Stimulated activated CD8-positive, alpha-beta memory T cell treated with anti-CD3 and anti-CD28 coated beads, Interleukin-2, amount 100 ng/mL, for 48 hours (primary cell): Measurements from ENCODE around the gene WDR7.

Experiments used
- DNase-seq, 2 donors: peaks; one replicate each; pipeline ENCODE4 v3.0.0-alpha.2; 2020; ENCODE audit warnings: low read depth in 2 of 2

WDR7 gene

DNA sequence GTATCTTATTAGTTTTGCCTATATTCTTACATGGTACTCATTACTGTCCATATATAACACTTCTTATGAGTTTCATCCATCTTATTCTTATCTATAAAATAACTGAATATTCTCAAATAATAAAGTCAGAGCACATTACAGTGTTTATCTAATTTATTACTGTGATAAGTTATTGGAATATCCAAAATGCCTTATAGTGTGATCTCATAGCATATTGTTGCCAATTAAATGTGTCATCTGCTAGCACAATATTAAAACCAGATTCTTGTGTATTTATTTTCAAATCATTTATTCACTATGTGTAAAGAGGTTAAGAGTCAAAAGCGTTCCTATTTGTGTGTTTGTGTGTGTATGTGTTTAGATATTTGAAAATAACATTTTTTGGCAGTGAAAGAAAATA, 151.9 kb downstream of the WDR7 start:
- no peak for DNase-seq

DNA sequence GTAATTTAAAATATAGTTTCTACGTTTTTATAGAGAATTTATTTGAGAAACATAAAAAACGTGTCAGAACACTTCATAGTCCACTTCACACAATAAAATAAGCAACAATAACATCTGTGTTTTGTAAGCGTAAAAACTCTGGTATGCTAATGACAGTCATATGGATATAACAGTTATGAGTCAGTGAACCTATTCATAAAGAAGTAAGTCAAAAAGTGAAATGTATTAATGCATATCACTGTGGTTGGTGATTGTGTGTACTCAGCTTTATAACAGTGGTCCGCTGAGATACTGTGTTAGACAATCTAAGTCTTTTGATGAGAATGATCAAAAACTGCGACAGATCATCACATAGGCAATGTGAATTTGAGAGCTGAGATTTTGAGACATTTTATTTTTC, 153.2 kb downstream of the WDR7 start:
- DNase-seq: no peak

DNA sequence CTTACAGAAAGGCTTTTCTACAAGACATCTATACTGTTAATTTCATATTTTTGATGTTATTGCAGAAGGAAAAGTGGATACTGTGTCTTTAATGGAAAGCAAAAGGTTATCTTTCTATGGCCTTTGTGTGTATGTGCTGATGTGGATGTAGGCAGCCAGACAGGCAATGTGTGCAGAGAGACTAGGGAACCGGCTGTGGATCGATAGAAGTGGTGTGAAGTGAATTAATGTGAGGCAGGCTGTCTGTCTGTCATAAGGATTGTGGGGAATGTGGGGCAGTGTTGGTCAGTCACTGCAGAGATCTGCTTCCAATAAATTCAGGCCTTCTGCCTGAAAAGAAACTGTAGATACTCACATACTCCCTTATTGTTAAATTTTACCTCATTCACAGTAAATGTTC, 156.7 kb downstream of the WDR7 start:
- no peak for DNase-seq

DNA sequence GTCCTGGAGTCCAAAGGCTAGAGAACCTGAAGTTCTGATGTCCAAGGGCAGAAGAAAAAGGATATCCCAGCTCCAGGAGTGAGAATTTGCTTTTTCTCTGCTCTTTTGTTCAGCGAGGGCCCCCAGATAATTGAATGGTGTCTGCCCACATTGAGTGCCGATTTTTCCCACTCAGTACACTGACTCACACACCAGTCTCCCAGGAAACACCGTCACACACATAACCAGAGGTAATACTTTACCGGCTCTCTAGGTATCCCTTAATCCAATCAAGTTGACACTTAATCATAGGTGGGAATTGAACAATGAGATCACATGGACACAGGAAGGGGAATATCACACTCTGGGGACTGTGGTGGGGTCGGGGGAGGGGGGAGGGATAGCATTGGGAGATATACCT, 161.5 kb downstream of the WDR7 start:
- DNase-seq: no peak

DNA sequence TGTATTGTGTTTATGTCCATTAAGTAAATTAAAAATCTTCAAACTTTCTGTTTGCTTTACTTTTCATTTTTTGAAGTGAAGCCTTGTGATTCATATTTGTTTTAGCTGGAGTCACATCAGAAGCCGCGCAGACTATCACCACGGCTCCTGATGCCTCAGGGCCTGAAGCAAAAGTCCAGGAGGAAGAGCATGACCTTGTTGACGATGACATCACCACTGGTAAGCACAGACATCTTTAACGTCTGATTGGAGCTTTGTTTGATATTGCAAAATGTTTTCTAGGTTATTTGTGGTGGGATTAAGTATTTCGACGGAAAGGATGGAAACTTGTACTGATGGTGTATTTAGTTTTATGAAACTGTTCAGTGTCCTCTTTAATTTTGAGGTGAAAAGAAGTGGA, 164.8 kb downstream of the WDR7 start:
- no peak for DNase-seq

DNA sequence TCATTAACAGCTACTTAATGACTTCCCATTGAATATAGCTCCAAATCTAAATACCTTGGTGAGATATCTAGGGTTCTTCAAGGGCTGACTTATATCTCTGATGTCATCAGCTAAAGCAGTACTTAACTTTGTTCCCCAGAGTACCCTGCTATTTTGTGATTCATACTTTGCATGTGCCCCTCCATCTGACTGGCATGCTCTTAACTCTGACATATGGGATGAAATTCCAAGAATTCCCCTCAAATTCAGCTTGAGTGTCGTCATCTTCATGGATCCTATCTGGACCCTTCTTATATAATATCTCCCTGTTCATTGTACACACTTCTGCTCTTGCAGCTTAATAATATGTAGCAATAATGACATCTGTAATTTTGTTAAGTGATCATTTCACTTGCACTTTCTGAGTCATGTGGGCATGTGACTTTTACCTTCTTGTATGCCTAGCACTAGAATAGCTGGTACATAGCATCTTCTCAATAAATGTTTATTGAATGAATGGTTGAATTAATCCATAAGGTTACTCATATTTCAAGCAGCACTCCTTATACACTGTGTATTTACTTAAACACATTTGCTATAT, 172.9 kb downstream of the WDR7 start:
- DNase-seq: no peak

DNA sequence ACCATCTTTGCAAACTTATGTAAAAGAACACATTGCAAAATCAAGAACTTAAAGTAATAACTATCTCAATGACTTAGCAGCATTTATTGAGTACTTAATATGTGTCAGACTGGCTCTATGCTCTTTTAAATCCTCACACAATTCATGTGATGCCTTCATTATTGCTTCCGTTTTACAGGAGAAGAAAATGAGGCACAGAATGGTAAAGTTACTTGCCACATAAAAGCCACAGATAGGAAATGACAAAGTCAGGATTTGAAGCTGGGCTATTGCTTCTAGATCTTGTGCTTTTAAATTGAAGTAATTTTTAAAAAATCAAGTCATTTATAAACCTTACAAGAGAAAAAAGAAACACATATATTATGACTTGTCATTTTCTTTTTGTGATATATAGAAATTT, 174.2 kb downstream of the WDR7 start:
- no peak for DNase-seq

DNA sequence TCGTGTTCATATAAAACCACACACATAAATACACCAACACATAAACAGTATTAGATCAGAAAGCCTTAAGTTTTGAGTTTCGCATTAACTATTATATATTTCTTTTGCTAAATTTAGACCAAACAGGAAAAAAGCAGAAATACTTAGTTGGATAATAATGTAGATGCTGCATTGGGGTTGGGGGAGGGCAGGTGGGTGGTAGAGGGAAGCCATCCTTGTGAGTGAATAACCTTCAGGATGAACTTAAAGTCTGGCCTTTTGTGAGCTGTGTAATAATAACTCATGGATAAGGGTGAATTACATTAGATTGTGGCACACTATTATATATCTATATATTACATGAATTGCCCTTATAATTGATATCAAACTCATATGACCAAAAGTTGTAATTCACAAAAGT, 174.7 kb downstream of the WDR7 start:
- no peak for DNase-seq

DNA sequence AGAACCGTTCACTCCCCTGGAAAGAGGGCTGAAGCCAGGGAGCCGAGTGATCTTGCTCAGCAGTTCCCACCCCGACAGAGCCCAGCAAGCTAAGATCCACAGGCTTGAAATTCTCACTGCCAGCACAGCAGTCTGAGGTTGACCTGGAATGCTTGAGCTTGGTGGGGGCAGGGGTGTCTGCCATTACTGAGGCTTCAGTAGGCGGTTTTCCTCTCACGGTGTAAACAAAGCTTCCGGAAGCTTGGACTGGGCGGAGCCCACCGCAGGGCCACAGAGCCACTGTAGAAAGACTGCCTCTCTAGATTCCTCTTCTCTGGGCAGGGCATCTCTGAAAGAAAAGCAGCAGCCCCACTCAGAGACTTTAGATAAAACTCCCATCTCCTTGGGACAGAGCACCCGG, 180.8 kb downstream of the WDR7 start:
- DNase-seq: no peak

DNA sequence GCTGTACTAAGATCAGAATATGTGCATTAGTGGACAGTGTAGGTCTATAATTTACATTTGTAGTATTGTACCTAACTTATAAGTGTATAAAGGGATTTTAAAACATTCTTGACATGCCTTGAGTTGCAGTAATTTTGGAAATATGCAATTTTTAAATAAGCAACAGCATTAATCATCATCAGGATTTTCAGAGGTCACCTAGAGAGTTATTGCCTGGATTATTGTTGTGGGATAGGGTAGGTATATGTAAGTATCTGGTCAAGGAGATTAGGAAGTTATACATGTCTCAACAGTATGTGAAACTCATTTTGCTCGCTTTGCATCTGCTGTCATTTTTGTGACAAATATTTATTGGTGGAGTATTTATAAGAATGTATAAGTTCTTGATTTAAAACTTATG, 184.2 kb downstream of the WDR7 start:
- DNase-seq: no peak

DNA sequence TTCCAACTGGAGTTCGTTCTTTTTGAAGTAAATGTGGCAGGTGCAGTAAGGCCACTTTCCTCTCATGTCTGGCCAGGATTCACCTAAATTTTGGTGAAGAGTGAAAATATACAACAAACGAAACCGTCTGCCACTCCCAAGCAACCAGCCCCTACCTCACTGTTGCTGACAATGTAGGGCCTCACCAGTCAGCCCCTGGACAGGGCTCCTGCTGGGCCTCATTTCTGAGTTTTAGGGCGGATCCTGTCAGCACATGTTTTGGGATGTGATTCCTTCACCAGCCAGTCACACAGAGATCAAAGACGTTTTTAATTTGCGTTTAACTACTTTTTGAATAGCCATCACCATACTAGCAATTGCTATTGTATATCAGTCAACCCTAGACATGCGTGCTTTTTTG, 185.0 kb downstream of the WDR7 start:
- no peak for DNase-seq

DNA sequence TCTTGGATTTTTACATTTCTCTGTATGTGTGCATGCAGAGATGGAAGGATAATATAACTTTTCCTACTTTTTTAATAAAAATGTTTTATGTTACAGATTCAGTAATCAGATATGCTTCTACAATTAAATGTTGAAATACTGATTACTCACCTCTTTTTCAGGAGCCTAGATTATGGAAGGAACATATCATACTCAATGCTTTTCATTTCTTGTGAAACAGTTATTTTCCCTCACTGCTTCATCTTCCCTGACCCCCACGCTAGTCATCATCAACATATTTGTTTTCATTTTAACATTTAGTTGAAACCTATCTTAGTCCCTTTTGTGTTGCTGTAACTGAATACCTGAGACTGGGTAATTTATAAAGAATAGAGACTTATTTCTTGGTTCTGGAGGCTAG, 190.7 kb downstream of the WDR7 start:
- no peak for DNase-seq

DNA sequence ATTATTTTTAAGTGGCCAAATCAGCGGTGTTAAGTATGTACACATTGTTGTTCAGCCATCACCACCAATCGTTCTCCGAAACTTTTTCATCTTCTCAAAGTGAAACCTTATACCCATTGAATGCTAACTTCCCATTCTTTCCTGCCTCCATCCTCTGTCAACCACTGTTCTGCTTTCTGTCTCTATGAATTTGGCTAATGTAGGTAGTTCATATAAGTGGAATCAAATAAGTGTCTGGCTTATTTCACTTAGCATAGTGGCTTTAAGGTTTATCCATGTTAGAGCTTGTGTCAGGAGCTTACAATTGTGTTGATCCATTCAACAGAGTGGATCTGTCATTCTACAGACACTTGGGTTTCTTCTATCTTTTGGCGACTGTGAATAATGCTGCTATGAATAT, 192.1 kb downstream of the WDR7 start:
- DNase-seq: no peak

DNA sequence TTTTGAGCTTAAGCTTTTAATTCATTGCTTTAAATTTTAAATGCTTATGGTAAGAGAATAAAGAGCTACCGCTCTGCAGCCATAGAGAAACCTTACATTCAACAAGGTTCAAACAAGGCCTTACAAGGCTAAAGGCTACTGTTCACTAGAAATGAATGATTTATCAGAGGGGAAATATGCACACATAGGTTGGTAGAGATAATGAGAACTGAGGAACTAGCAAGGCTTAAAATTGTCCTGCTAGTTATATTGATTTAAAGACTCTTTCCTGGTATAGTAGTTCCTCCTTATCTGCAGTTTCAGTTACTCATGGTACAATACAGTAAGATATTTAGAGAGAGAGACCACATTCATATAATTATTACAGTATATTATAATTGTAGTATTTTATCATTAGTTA, 193.4 kb downstream of the WDR7 start:
- DNase-seq: no peak

DNA sequence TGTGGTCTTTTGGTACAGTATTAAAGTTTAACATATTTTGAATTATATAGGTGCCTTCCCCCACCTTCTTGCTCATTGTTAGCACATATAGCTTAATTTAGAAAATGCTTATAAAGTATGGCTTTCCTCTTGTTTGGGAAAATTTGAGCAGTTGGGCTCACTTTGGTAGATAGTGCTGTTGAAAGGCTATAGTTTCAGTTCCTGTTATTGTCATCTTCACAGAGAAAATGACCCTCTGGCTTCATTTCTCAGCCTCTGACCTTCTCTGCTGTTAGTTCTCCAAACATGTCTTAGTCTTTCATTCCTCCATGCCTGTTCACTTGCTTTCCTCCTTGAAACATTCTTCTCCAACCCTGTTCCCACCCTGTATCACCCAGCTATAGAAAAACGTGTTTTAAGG, 200.6 kb downstream of the WDR7 start:
- no peak for DNase-seq

DNA sequence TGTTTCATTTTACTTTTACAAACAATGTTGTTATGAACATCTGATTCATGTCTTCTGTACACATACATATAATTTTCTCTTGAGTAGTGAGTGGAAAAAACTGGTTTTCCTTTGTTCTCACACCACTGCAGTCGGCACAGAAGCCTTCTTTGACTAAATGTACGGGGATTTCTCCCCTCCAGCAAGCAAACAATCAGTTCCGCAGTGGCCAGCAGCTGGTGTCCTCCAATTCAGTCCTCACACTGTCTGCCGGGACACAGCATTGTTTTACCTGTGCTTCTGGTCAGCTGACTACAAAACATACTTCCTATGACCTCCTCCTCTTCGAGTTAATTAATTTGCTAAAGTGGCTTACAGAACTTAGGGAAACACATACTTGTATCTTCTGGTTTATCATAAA, 202.8 kb downstream of the WDR7 start:
- DNase-seq: no peak

DNA sequence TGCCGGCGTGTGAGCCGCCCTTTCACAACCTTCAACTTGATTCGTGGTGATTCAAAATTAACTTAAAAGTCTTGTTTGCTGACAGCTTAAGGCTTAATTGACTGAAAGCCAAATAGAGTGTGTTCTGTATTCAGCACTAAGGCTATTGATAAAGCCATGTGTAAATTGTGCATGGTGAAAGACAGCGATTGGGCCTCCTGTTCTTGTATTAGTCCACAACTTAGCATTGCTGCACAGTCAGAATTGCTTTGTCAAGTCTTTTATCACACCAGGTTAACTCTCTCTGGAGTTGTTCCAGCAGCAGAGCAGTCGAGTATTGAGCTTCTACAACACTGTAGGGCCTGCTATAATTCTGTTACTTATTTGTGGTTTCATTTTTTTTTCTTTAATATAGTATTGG, 210.1 kb downstream of the WDR7 start:
- no peak for DNase-seq

DNA sequence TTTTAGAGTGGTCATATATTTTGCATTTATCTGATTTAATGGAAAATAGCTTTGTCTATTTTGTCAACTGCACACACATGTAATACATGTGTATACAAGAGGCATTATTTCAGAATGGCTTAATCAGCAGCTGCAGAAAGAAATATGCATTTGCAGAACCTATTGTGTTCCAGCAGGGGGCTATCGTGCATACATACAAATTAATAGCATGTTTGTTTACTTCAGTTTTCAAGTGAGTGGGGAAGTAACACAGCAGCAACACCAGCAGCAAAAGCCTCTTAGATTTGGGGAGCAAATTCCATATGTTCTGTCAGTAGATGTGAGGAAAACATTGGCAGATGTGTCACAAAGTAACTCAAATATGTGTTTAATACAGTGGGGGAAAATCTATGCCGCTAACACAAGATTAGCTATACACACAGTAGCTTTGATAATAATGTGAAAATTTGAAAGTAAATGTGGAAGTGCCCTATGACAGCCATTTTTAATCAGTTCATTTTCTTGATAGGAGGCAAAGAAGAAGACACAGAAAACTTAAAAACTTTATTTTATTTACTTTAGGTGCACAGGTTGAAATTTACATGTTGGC, 218.1 kb downstream of the WDR7 start:
- no peak for DNase-seq

DNA sequence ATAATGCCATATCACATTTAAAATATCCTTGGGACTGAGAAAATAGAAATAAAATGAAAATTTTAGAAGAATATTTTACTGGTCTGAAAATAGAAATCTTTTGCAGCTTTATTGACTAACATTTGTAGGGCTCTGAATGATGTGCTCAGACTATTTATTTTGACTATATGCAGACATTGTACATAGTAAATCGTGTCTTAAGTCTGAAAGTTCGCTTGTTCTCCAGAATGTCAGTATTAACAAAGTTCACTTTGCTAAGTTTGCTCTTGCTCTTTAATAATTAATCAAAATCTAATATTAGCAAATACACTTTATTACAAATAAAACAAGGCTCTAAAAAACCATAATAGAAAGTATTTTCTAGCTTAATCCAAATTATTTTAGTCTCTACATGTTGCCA, 219.8 kb downstream of the WDR7 start:
- no peak for DNase-seq

DNA sequence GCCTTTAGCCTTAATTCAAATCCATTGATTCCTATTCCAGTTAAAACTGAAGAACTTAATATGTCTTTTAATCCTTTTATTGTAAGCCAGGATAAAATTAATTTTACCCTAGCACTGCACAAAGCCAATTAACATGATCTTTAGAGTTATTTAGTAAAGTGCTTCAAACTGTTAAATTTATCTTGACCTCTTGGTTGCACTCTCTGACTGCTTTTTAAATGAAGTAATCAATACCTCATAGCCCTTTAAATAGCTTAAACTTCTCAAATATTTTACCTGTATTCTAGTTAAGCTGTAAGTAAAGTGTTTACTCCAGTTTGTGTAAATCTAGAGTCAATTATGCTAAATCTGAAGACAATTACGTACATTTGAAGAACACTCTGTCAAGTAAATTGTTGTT, 221.0 kb downstream of the WDR7 start:
- DNase-seq: no peak

DNA sequence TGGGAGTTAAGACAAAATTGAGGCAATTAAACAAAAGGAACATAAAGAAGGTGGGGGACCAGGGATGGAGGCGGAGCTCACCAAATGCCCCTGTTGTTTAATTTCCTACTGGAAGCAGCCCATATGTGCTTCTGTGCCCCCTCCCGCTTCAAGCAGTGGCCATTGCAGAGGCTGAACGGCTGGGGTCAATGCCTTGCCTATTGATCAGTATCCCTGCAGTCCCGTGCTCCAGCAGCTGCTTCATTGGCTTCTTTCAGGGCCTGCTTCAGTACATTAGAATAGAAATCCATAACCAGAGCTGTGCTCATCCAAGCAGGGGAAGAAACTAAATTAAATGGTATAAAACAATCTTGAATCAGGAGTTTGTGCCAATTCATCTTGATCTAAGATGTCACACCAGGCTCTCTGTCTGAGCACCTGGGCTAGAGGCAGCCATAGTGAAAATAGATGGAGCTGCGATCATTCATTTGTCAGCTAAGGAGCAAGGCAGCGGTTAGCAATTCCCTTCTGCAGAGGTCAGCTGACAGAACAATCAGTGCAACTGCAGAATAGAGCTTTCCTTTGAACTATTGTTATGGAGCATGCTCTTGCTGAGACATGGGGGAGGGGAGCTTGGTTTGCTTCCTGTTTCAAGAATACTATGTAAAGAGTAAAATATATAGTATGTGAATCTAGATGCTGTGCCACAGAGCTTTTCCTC, 222.4 kb downstream of the WDR7 start:
- no peak for DNase-seq

DNA sequence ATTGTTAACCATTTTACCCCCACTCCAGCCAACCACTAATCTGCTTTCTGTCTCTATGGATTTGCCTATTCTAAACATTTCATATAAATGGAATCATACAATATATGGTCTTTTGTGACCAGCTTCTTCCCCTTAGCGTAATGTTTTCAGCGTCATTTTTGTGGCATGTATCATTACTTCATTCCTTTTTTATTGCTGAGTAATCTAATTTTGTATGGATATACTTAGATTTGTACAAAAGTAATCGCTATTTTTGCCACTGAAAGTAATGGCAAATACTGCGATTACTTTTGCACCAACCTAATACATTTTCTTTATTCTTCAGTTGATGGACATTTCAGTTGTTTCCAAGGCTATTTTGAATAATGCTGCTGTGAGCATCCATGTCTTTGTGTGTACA, 227.6 kb downstream of the WDR7 start:
- no peak for DNase-seq

DNA sequence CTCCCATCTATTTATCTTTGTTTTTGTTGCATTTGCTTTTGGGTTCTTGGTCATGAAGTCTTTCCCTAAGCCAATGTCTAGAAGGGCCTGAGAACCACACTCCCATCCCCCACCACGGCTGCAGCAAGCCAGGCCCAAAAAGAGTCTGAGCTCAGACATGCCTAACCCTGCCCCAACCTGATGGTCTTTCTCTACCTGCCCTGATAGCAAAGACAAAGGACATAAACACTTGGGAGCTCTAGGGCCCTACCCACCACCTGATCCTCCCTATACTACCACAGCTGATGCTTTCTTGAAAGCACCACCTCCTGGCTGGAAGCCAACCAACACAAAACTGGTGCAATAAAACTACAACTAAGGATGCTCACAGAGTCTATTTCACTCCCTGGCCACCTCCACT, 233.4 kb downstream of the WDR7 start:
- DNase-seq: no peak

DNA sequence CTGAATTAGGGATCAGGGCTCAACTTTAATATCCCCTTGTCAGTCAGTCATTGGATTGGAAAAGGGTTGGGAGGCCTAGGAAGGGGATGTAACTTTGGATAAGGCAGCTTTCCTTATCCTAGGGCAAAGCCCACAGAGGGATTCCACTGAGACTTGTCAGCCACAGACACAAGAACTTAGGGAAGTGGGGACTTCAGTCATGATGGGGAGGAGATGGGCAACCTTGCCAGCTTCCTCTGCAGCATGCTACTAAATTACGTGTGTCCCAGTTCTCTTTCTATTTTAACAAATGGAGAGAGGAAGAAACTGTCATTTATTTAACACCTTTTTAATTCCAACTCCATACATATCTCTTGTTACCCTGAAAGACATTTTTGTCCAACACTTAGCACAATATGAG, 237.8 kb downstream of the WDR7 start:
- no peak for DNase-seq
